ENCODE data around the gene POLR2H. TPM values are rescaled to one million over a fixed set of nuclear protein-coding genes. Genes with fewer than 3 reads are reported as not detected.

The POLR2H gene
- total RNA-seq, 5 donors from 2014 or later (not counting 1 experiment from before 2014, with no cell fraction given) = 33.0 to 75.1 (median 53.3) TPM

DNA sequence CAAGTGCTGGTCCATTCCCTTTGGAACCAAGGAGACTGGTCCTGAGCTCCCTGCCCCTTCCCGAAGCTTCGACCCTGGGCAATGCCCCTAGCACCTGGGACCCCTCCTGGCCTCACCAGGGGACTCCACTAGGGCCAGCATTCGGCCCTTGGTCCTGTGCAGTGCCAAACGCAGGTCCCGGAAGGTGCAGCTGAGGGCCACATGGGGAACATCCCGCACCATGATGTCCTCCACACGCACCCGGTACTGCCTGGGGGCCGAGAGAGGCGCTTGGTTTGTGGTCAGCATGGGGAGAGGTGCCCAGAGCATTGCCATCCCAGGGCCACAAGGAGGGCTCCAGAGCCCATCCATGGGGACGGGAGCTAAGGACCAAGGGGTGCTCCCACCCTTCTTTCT, 8.0 kb upstream of the POLR2H start:
- no peaks in the 10 kb centered on the region for H3K36me3 Mint-ChIP-seq
- ChIA-PET CTCF (interaction anchor here (0.5 to 1.2 kb wide), 7 partner anchors 9 to 239 kb away, joined by 3 to 20 read pairs (median 3); no protein-coding TSS in a partner anchor), POLR2A (interaction anchor here in 1 of 2 donors (0.5 kb wide), 1 partner anchor 1410 kb away, joined by 3 read pairs; no protein-coding TSS in a partner anchor)
- peaks cover 0 to 10% of the 10 kb centered on the region in 2 experiments for H3K4me1 ChIP-seq (ENCODE audit: control insufficient read depth in 1 of 2, extremely low read depth in 1 of 2, insufficient read depth in 2 of 2, low read length in 2 of 2)
- no peak for DNase-seq
- no peaks in the 10 kb centered on the region for H3K9me3 ChIP-seq
- H3K4me3 ChIP-seq (ENCODE audit: control insufficient read depth in 1 of 2, extremely low read depth in 1 of 2, low read length in 1 of 2) = no peak overlapping the region
- no peak overlapping the region for H3K27ac ChIP-seq (ENCODE audit: low read length)
- no peak overlapping the region for H3K27ac Mint-ChIP-seq
- H3K27me3 ChIP-seq (replicated peaks in 1 of 2; ENCODE audit: control insufficient read depth in 2 of 2, extremely low read depth in 1 of 2, insufficient read depth in 2 of 2, low read length in 1 of 2) = peaks cover 0 to 3% of the 10 kb centered on the region in 2 experiments
- no peaks in the 10 kb centered on the region for H3K9me3 Mint-ChIP-seq
- ATAC-seq (replicated peaks in 1 of 4) = no peak
- WGBS (ENCODE audit: insufficient coverage) = 91% methylated on average over 10 of the region's 11 CpGs
- peaks cover 0 to 4% (median 0%) of the 10 kb centered on the region in 3 donors for H3K4me1 Mint-ChIP-seq
- no peaks in the 10 kb centered on the region for H3K36me3 ChIP-seq (ENCODE audit: control insufficient read depth in 2 of 2, extremely low read depth in 1 of 2, insufficient read depth in 1 of 2, low read length in 1 of 2)
- H3K27me3 Mint-ChIP-seq = no peaks in the 10 kb centered on the region
- no peak overlapping the region for H3K4me3 Mint-ChIP-seq

GRCh38 chr3:184354121-184354728, 7.3 kb upstream of the POLR2H start:
- Histone ChIP-seq H3K27ac (ENCODE audit: low read length) (no peak overlapping the region), H3K4me3 (ENCODE audit: control insufficient read depth in 1 of 2, extremely low read depth in 1 of 2, low read length in 1 of 2) (no peak overlapping the region), H3K27me3 (replicated peaks in 1 of 2; ENCODE audit: control insufficient read depth in 2 of 2, extremely low read depth in 1 of 2, insufficient read depth in 2 of 2, low read length in 1 of 2) (peaks cover 0 to 3% of the 10 kb centered on the region in 2 experiments), H3K9me3 (no peaks in the 10 kb centered on the region), H3K4me1 (ENCODE audit: control insufficient read depth in 1 of 2, extremely low read depth in 1 of 2, insufficient read depth in 2 of 2, low read length in 2 of 2) (peaks cover 0 to 10% of the 10 kb centered on the region in 2 experiments), H3K36me3 (ENCODE audit: control insufficient read depth in 2 of 2, extremely low read depth in 1 of 2, insufficient read depth in 1 of 2, low read length in 1 of 2) (no peaks in the 10 kb centered on the region)
- H3K27ac Mint-ChIP-seq = no peak overlapping the region
- DNase-seq (peak in 27 of 35 experiments; percentile 21 to 76 (median 49)), ATAC-seq (replicated peaks in 1 of 4) (peak; percentile 63 to 82 (median 78))
- ChIA-PET CTCF (interaction anchor here (0.5 to 1.3 kb wide), 11 partner anchors 8 to 239 kb away, joined by 3 to 20 read pairs (median 4); no protein-coding TSS in a partner anchor), POLR2A (interaction anchor here in 1 of 2 donors (0.5 kb wide), 1 partner anchor 1411 kb away, joined by 3 read pairs; no protein-coding TSS in a partner anchor)
- no peaks in the 10 kb centered on the region for H3K9me3 Mint-ChIP-seq
- 35% methylated on average over 10 of the region's 18 CpGs for WGBS (ENCODE audit: insufficient coverage)
- peaks cover 0 to 4% (median 0%) of the 10 kb centered on the region in 3 donors for H3K4me1 Mint-ChIP-seq
- no peaks in the 10 kb centered on the region for H3K36me3 Mint-ChIP-seq
- H3K4me3 Mint-ChIP-seq = no peak overlapping the region
- H3K27me3 Mint-ChIP-seq = no peaks in the 10 kb centered on the region

DNA sequence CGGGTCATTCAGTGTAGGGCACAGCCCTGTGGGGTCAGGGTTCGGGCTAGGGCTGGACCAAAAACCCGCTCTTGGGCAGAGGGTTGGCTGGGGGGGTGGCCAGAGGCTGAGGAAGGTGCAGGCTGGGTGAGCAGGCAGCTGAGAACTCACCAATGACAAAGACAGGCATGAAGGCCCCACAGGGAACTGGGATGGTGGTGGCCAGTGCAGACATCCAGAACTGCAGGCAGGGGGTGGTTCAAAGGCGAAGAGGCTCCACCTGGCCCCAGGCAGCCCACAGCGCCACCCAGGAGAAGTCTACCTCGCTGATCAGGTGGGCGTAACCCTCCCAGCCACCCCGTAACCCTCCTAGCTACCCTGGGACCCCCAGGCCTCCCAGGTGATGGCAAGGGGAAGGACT, 6.8 kb upstream of the POLR2H start:
- peaks cover 0 to 4% (median 1%) of the 10 kb centered on the region in 3 donors for H3K4me1 Mint-ChIP-seq
- no peaks in the 10 kb centered on the region for H3K27me3 Mint-ChIP-seq
- no peak overlapping the region for H3K27ac Mint-ChIP-seq
- CTCF ChIA-PET = interaction anchor here (0.5 to 1.3 kb wide), 6 partner anchors 12 to 830 kb away, joined by 3 to 5 read pairs (median 4); no protein-coding TSS in a partner anchor
- H3K4me3 Mint-ChIP-seq = no peak overlapping the region
- POLR2A ChIA-PET = no interaction called here
- no peaks in the 10 kb centered on the region for H3K36me3 Mint-ChIP-seq
- Histone ChIP-seq H3K27me3 (replicated peaks in 1 of 2; ENCODE audit: control insufficient read depth in 2 of 2, extremely low read depth in 1 of 2, insufficient read depth in 2 of 2, low read length in 1 of 2) (peaks cover 0 to 3% of the 10 kb centered on the region in 2 experiments), H3K9me3 (no peaks in the 10 kb centered on the region), H3K4me3 (ENCODE audit: control insufficient read depth in 1 of 2, extremely low read depth in 1 of 2, low read length in 1 of 2) (no peak overlapping the region), H3K36me3 (ENCODE audit: control insufficient read depth in 2 of 2, extremely low read depth in 1 of 2, insufficient read depth in 1 of 2, low read length in 1 of 2) (no peaks in the 10 kb centered on the region), H3K27ac (ENCODE audit: low read length) (no peak overlapping the region), H3K4me1 (ENCODE audit: control insufficient read depth in 1 of 2, extremely low read depth in 1 of 2, insufficient read depth in 2 of 2, low read length in 2 of 2) (peaks cover 0 to 10% of the 10 kb centered on the region in 2 experiments)
- no peaks in the 10 kb centered on the region for H3K9me3 Mint-ChIP-seq
- DNase-seq (no peak), ATAC-seq (replicated peaks in 1 of 4) (no peak)
- 97% methylated on average over 3 of the region's 8 CpGs for WGBS (ENCODE audit: insufficient coverage)

GRCh38 chr3:184355261-184356040, 6.1 kb upstream of the POLR2H start:
- no peak for DNase-seq
- H3K27me3 ChIP-seq (replicated peaks in 1 of 2; ENCODE audit: control insufficient read depth in 2 of 2, extremely low read depth in 1 of 2, insufficient read depth in 2 of 2, low read length in 1 of 2) = peaks cover 0 to 3% of the 10 kb centered on the region in 2 experiments
- ChIA-PET POLR2A (no interaction called here), CTCF (interaction anchor here (0.5 to 1.3 kb wide), 6 partner anchors 11 to 830 kb away, joined by 3 to 5 read pairs (median 4); no protein-coding TSS in a partner anchor)
- Mint-ChIP-seq H3K4me1 (peaks cover under 1 to 8% (median 7%) of the 10 kb centered on the region in 3 donors), H3K36me3 (no peaks in the 10 kb centered on the region), H3K4me3 (no peak overlapping the region), H3K9me3 (no peaks in the 10 kb centered on the region), H3K27me3 (no peaks in the 10 kb centered on the region), H3K27ac (no peak overlapping the region)
- WGBS (ENCODE audit: insufficient coverage) = 84% methylated on average over 17 of the region's 18 CpGs
- no peaks in the 10 kb centered on the region for H3K9me3 ChIP-seq
- H3K4me3 ChIP-seq (ENCODE audit: control insufficient read depth in 1 of 2, extremely low read depth in 1 of 2, low read length in 1 of 2) = no peak overlapping the region
- no peak overlapping the region for H3K27ac ChIP-seq (ENCODE audit: low read length)
- ATAC-seq (replicated peaks in 1 of 4) = no peak
- peaks cover 0 to 11% of the 10 kb centered on the region in 2 experiments for H3K4me1 ChIP-seq (ENCODE audit: control insufficient read depth in 1 of 2, extremely low read depth in 1 of 2, insufficient read depth in 2 of 2, low read length in 2 of 2)
- no peaks in the 10 kb centered on the region for H3K36me3 ChIP-seq (ENCODE audit: control insufficient read depth in 2 of 2, extremely low read depth in 1 of 2, insufficient read depth in 1 of 2, low read length in 1 of 2)

DNA sequence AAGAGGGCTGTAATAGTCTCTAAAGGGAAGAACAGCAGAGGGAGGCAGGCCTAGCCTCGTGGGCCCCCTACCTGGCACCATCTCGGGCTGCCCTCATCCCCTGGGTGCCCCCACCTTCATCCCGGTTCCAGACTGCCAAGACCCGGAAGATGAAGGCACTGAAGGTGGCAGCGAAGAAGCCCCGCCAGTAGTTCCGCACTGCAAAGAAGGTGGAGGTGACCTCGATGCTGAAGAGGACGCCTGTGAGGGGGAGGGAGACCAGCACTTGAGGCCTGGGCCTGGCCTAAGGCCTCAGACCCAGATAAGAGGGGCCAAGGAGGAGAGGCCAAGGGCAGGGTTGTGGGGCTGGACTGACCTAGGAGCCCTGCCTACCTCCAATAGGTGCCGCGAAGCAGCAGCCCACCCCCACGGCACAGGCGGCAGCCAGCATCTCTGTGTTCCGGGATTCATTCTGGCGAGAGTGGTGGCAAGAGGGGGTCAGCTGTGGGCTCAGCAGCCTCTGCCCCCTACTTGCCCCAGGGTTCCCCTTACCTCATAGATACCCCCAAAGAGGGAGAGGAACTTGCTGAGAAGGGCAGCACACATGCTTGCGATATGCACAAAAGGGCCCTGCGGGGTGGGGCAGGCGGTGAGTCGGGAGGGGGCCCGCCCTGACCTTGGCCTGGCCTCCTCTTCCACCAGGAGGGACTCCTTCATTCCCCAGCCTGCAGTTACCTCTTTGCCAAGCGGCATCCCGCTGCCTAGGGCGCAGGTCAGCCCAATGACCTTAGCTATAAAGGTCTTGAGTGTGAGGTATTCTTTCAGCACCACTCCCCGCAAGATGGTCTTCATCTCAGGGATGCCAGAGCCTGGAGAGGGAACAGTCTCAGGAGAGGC, 4.0 kb upstream of the POLR2H start:
- ChIA-PET CTCF (interaction anchor here in 1 of 2 donors (0.6 kb wide), 1 partner anchor 92 kb away, joined by 3 read pairs; no protein-coding TSS in a partner anchor), POLR2A (no interaction called here)
- no peak overlapping the region for H3K4me3 Mint-ChIP-seq
- no peaks in the 10 kb centered on the region for H3K36me3 Mint-ChIP-seq
- ATAC-seq (replicated peaks in 1 of 4) = no peak
- H3K9me3 Mint-ChIP-seq = no peaks in the 10 kb centered on the region
- H3K4me3 ChIP-seq (ENCODE audit: control insufficient read depth in 1 of 2, extremely low read depth in 1 of 2, low read length in 1 of 2) = no peak overlapping the region
- peaks cover 0 to 3% of the 10 kb centered on the region in 2 experiments for H3K27me3 ChIP-seq (replicated peaks in 1 of 2; ENCODE audit: control insufficient read depth in 2 of 2, extremely low read depth in 1 of 2, insufficient read depth in 2 of 2, low read length in 1 of 2)
- WGBS (ENCODE audit: insufficient coverage) = 87% methylated on average over 9 of the region's 24 CpGs
- peaks cover 0 to 24% of the 10 kb centered on the region in 2 experiments for H3K4me1 ChIP-seq (ENCODE audit: control insufficient read depth in 1 of 2, extremely low read depth in 1 of 2, insufficient read depth in 2 of 2, low read length in 2 of 2)
- peaks cover 6 to 15% (median 10%) of the 10 kb centered on the region in 3 donors for H3K4me1 Mint-ChIP-seq
- no peaks in the 10 kb centered on the region for H3K9me3 ChIP-seq
- no peaks in the 10 kb centered on the region for H3K36me3 ChIP-seq (ENCODE audit: control insufficient read depth in 2 of 2, extremely low read depth in 1 of 2, insufficient read depth in 1 of 2, low read length in 1 of 2)
- no peak overlapping the region for H3K27ac ChIP-seq (ENCODE audit: low read length)
- no peak for DNase-seq
- no peaks in the 10 kb centered on the region for H3K27me3 Mint-ChIP-seq
- no peak overlapping the region for H3K27ac Mint-ChIP-seq
